ENCODE measurements around the gene ADGRA1. TPM values are rescaled to one million over a fixed set of nuclear protein-coding genes. Genes with fewer than 3 reads are reported as not detected.

ADGRA1 gene
- total and polyA plus RNA-seq, 10 of the 15 experiments (the other 5 are each of a cell fraction or from before 2014, with no cell fraction given), result not detected

- no peak for ATAC-seq
- DNase-seq (ENCODE audit: low read depth, low spot score), result no peak
- no peak overlapping the region for H3K9ac ChIP-seq (ENCODE audit: control insufficient read depth, insufficient read depth, low read length)
- TF ChIP-seq NR2C2 (IDR thresholded peaks at IDR 0.05; ENCODE audit: borderline replicate concordance, control insufficient read depth, insufficient read length, low read depth), result no peak
- no peak for TF ChIP-seq NFYA (IDR thresholded peaks at IDR 0.05; ENCODE audit: borderline replicate concordance, low read depth, low read length)
- TF ChIP-seq USF1 (IDR thresholded peaks at IDR 0.05; ENCODE audit: borderline replicate concordance, extremely low read length, insufficient read depth, low read depth, low read length), result no peak
- no peak for TF ChIP-seq POLR2A (IDR thresholded peaks at IDR 0.05; ENCODE audit: low read depth, low read length)
- no peak for TF ChIP-seq FOXM1 (IDR thresholded peaks at IDR 0.05; ENCODE audit: low read depth, low read length)
- no peaks in the 10 kb centered on the region for H3K4me1 ChIP-seq (ENCODE audit: control insufficient read depth, insufficient read depth, low read length)
- H3K27me3 ChIP-seq (replicated peaks in 1 of 2; ENCODE audit: control insufficient read depth in 2 of 2, insufficient read depth in 2 of 2, low read length in 1 of 2), result no peaks in the 10 kb centered on the region
- ChIA-PET CTCF (no interaction called here), POLR2A (no interaction called here), SMC1A (ENCODE audit: uncharacterized antibody, unreplicated experiment) (no interaction called here), RAD21 (ENCODE audit: unreplicated experiment) (no interaction called here)
- in situ Hi-C loops (cut with MboI) (no loop called here), intact Hi-C loops (cut with micrococcal nuclease; ENCODE audit: unreplicated experiment) (no loop called here)
- no peaks in the 10 kb centered on the region for H3K36me3 ChIP-seq (ENCODE audit: control insufficient read depth in 2 of 2, insufficient read depth in 2 of 2, low read length in 1 of 2)
- no peaks in the 10 kb centered on the region for H3K9me3 ChIP-seq (replicated peaks; ENCODE audit: control insufficient read depth, insufficient read depth, low read length)
- H4K20me1 ChIP-seq (ENCODE audit: control insufficient read depth, insufficient read depth), result no peaks in the 10 kb centered on the region
- FAIRE-seq, result no peak
- no peak overlapping the region for H3K4me3 ChIP-seq
- no TSS peak for BruUV-seq (replicated peaks)
- H3K27ac ChIP-seq (ENCODE audit: control insufficient read depth, insufficient read depth), result no peak overlapping the region
- WGBS (ENCODE audit: insufficient coverage, insufficient replicate concordance, low lambda C conversion rate, missing lambda C conversion rate), result 30% methylated on average over 7 of the region's 7 CpGs
- no peaks in the 10 kb centered on the region for H3K79me2 ChIP-seq (ENCODE audit: control insufficient read depth, insufficient read depth, low read length)
- H3K4me2 ChIP-seq (ENCODE audit: control insufficient read depth, insufficient read depth), result no peak overlapping the region
- H2AFZ ChIP-seq (ENCODE audit: control insufficient read depth, low read depth, low read length), result no peak overlapping the region
Measured at GRCh38 chr10:133090654-133091053, 2.9 kb downstream of the ADGRA1 start.

GRCh38 chr10:133091316-133091715, 3.6 kb downstream of the ADGRA1 start:
- no TSS peak for BruUV-seq (replicated peaks)
- CTCF ChIA-PET, result no interaction called here
- no peak for DNase-seq (ENCODE audit: low read depth, low spot score)
- Histone ChIP-seq H3K79me2 (ENCODE audit: control insufficient read depth, insufficient read depth, low read length) (no peaks in the 10 kb centered on the region), H3K4me3 (no peak overlapping the region), H3K9me3 (replicated peaks; ENCODE audit: control insufficient read depth, insufficient read depth, low read length) (no peaks in the 10 kb centered on the region), H3K4me1 (ENCODE audit: control insufficient read depth, insufficient read depth, low read length) (no peaks in the 10 kb centered on the region), H3K4me2 (ENCODE audit: control insufficient read depth, insufficient read depth) (no peak overlapping the region), H4K20me1 (ENCODE audit: control insufficient read depth, insufficient read depth) (no peaks in the 10 kb centered on the region), H3K27me3 (replicated peaks in 1 of 2; ENCODE audit: control insufficient read depth in 2 of 2, insufficient read depth in 2 of 2, low read length in 1 of 2) (no peaks in the 10 kb centered on the region), H3K36me3 (ENCODE audit: control insufficient read depth in 2 of 2, insufficient read depth in 2 of 2, low read length in 1 of 2) (no peaks in the 10 kb centered on the region), H2AFZ (ENCODE audit: control insufficient read depth, low read depth, low read length) (no peak overlapping the region), H3K9ac (ENCODE audit: control insufficient read depth, insufficient read depth, low read length) (no peak overlapping the region), H3K27ac (ENCODE audit: control insufficient read depth, insufficient read depth) (no peak overlapping the region)
- SMC1A ChIA-PET (ENCODE audit: uncharacterized antibody, unreplicated experiment), result no interaction called here
- intact Hi-C loops (cut with micrococcal nuclease; ENCODE audit: unreplicated experiment) (no loop called here), in situ Hi-C loops (cut with MboI) (no loop called here)
- RAD21 ChIA-PET (ENCODE audit: unreplicated experiment), result no interaction called here
- 42% methylated on average over 10 of the region's 10 CpGs for WGBS (ENCODE audit: insufficient coverage, insufficient replicate concordance, low lambda C conversion rate, missing lambda C conversion rate)
- ATAC-seq, result no peak
- POLR2A ChIA-PET, result no interaction called here
- no peak for FAIRE-seq
- TF ChIP-seq E2F4 (IDR thresholded peaks at IDR 0.05; ENCODE audit: low read depth, low read length) (no peak), CEBPB (IDR thresholded peaks at IDR 0.05; ENCODE audit: borderline replicate concordance in 1 of 2, low read depth in 2 of 2, low read length in 2 of 2) (no peak), IRF4 (IDR thresholded peaks at IDR 0.05; ENCODE audit: low read depth, low read length) (no peak), RUNX3 (IDR thresholded peaks at IDR 0.05; ENCODE audit: low read length) (no peak), ATF7 (IDR thresholded peaks at IDR 0.05; ENCODE audit: low read depth) (no peak), FOS (IDR thresholded peaks at IDR 0.05; ENCODE audit: borderline replicate concordance, extremely low read depth, insufficient read length) (no peak), MEF2A (IDR thresholded peaks at IDR 0.05; ENCODE audit: insufficient read depth, low read depth, low read length) (no peak), SMAD1 (IDR thresholded peaks at IDR 0.05; ENCODE audit: low read depth, partially characterized antibody) (no peak), RB1 (IDR thresholded peaks at IDR 0.05; ENCODE audit: borderline replicate concordance) (no peak), JUNB (IDR thresholded peaks at IDR 0.05) (no peak), SIX5 (IDR thresholded peaks at IDR 0.05; ENCODE audit: low read depth, low read length, severe bottlenecking) (no peak), GATAD2B (conservative IDR thresholded peaks at IDR 0.05; ENCODE audit: low read depth) (no peak)
